HFFc6 (cell line): ENCODE data around the gene SLC49A3. TPM values are rescaled to one million over a fixed set of nuclear protein-coding genes. Genes with fewer than 3 reads are reported as not detected.

Experiments
- DNase-seq: peaks from one replicate; pipeline ENCODE4 v3.0.0-alpha.2; 2018
- H3K27ac Mint-ChIP-seq: 2 replicates; pipeline ENCODE4 v1.8.0; 2020; ENCODE audit warnings: mild to moderate bottlenecking, mixed read lengths
- H3K27me3 Mint-ChIP-seq: 2 replicates; pipeline ENCODE4 v1.8.0; 2021; ENCODE audit warnings: mild to moderate bottlenecking, moderate library complexity, mixed read lengths; ENCODE audit not compliant: insufficient read depth
- H3K36me3 Mint-ChIP-seq: 2 replicates; pipeline ENCODE4 v1.8.0; 2021; ENCODE audit warnings: low read depth, mixed read lengths
- H3K4me1 Mint-ChIP-seq: 2 replicates; pipeline ENCODE4 v1.8.0; 2020; ENCODE audit warnings: low read depth, mixed read lengths
- H3K4me3 Mint-ChIP-seq: 2 replicates; pipeline ENCODE4 v1.8.0; 2020; ENCODE audit warnings: mild to moderate bottlenecking, moderate library complexity, mixed read lengths
- H3K9me3 Mint-ChIP-seq: 2 replicates; pipeline ENCODE4 v1.8.0; 2020; ENCODE audit warnings: mild to moderate bottlenecking, mixed read lengths
- total RNA-seq, 6 experiments: library from RNA; stranded (reverse); fragmentation: NEBNext Ultra II Directional; extraction: Animal tissue kit (Norgen Biotek cat#: 25700); gene quantifications; 2 replicates in 1 of 6; 3 replicates in 5 of 6; pipeline ENCODE4 v1.2.3, GENCODE V29; 2021
- TF ChIP-seq, protein P1 (sequence below): fragments of 200-600 bp; sonication (generic); IDR thresholded peaks from 2 replicates; pipeline ENCODE4 v1.5.0; 2021; ENCODE audit warnings: antibody characterized with exemption, mild to moderate bottlenecking

Gene SLC49A3
- total RNA-seq, 6 experiments from 2014 or later, result 0.13 to 0.62 (median 0.21) TPM; not detected in 1

DNA sequence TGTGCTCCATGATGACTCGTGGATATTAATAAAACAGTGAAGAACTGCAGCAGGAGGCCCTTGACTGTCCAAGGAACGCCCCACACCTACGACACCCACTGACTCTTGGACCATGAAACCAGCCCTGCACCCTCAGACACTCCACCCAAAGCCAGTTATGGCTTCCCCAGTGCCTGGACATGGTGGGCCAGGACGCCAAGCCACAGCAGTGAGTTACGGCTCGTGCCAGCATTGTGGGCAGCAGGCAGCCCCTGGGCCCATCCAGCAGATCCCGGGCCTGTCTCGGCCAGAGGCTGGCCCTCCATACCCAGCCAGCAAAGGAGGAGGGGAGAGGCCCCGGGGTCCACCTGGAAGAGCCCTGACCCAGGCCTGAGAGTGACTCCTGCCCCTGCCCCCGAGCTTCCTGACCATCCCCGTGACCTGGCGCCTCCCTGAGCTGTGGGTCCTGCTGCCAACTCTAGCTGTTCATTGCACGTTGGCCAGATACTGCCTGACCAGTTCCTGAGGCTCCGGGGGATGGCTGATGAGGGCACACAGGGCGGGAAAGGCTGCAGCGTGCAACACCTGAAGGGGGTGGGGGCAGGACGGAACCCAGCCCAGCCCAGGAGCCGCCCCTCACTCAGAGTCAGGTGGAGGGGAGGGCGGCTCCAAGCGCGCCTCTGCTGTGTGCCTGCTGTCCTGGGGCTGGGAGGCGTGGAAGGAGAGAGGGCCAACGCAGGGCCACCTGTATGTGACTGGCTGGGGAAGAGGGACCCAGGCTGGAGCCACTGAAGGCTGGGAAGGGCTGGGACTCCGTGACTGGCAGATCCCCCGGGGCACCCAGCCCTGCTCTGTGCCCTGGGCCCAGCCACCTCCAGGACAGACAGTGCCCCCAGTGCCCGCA, 739 bp downstream of the SLC49A3 start:
- Mint-ChIP-seq H3K4me3 (peak overlapping the region; percentile 82; the same call in 1 of the 2 replicates), H3K36me3 (no peaks in the 10 kb centered on the region), H3K9me3 (no peaks in the 10 kb centered on the region), H3K4me1 (peaks cover 12% of the 10 kb centered on the region), H3K27me3 (peaks cover 8% of the 10 kb centered on the region), H3K27ac (peak overlapping the region; percentile 97)
- TF ChIP-seq, protein P1, sequence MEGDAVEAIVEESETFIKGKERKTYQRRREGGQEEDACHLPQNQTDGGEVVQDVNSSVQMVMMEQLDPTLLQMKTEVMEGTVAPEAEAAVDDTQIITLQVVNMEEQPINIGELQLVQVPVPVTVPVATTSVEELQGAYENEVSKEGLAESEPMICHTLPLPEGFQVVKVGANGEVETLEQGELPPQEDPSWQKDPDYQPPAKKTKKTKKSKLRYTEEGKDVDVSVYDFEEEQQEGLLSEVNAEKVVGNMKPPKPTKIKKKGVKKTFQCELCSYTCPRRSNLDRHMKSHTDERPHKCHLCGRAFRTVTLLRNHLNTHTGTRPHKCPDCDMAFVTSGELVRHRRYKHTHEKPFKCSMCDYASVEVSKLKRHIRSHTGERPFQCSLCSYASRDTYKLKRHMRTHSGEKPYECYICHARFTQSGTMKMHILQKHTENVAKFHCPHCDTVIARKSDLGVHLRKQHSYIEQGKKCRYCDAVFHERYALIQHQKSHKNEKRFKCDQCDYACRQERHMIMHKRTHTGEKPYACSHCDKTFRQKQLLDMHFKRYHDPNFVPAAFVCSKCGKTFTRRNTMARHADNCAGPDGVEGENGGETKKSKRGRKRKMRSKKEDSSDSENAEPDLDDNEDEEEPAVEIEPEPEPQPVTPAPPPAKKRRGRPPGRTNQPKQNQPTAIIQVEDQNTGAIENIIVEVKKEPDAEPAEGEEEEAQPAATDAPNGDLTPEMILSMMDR, result no peak
- no peak for DNase-seq

DNA sequence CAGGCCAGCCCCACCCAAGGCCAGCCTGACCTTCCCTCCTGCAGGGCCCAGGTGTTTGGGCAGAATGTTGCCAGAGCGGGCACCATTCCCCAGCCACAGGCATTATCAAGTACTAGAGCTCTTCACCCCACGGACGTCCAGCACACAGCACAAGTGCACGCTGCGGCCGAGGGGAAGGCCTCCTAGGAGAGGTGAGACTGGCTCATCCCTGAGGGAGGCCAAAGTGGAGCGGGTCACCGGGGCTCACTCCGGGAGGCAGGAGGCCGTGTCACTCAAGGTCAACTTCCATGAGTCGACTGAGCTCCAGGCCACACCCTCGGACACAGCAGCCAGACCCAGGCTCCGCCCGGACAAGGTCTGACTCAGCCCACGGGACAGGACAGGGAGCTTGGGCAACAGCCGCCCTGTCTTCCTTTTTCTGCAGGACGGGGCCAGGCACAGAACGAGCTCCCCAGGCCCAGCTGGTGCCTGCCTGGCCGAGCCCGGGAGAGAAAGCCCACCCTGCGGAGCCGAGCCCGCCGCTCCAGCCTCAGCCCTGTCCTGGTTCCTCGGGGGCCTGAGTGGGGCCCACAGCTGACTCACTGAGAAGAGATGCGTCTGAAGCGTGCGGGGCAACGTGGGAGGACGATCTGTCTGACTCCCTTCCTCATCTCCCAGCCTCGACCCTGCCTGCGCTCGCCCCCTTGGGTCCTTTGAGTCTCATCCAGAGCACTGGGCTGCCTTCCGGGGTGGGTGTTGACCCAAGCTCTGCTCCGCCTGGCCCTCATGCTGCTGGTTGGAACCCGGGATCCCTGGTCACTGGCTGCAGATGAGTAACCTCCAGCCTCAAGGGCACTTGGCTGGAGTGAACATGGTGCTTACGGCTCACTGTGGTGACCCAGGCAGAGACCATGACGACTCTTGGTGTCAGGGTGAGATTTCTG, 1.6 kb downstream of the SLC49A3 start:
- peaks cover 4% of the 10 kb centered on the region for H3K27me3 Mint-ChIP-seq
- no peaks in the 10 kb centered on the region for H3K36me3 Mint-ChIP-seq
- TF ChIP-seq, protein P1, result no peak
- DNase-seq, result peak; percentile 87
- H3K27ac Mint-ChIP-seq, result peak overlapping the region; percentile 97
- H3K4me3 Mint-ChIP-seq, result peak overlapping the region; percentile 82
- peaks cover 12% of the 10 kb centered on the region for H3K4me1 Mint-ChIP-seq
- no peaks in the 10 kb centered on the region for H3K9me3 Mint-ChIP-seq

DNA sequence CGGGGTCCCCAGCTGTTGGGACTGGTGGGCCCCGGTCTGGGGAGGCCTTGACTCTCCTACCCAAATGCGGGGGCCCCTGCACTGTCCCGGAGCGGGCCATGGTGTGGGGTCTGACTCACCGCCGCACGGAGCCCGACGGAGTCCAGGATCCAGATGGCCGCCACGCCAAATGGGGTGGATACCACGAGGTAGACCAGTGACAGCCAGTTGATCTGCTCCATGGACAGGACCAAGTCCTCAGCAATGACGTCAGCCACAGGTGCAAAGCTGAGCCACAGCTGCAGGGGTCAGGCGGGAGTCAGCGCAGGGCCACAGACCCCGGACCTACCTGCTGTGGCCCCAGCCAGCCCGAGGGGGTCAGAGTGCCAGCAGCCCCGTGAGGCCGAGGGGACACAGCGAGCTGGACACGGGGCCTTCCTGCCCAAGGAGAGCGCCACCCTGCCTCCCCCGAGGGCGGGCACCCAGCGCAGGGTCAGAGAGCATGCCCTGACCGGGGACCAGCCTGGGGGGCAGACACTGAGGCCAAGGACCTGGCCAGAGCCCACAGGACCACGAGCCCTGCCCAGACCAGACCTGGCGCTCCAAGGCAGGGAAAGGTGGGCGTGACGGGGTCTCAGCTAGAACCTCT, 2.4 kb downstream of the SLC49A3 start:
- Mint-ChIP-seq H3K36me3 (no peaks in the 10 kb centered on the region), H3K4me3 (no peak overlapping the region), H3K27ac (no peak overlapping the region), H3K4me1 (peaks cover 12% of the 10 kb centered on the region), H3K27me3 (peaks cover 2% of the 10 kb centered on the region), H3K9me3 (no peaks in the 10 kb centered on the region)
- TF ChIP-seq, protein P1, result 0 out of 2 replicates have a peak, but pooled peaks have one; percentile 19
- DNase-seq, result no peak

DNA sequence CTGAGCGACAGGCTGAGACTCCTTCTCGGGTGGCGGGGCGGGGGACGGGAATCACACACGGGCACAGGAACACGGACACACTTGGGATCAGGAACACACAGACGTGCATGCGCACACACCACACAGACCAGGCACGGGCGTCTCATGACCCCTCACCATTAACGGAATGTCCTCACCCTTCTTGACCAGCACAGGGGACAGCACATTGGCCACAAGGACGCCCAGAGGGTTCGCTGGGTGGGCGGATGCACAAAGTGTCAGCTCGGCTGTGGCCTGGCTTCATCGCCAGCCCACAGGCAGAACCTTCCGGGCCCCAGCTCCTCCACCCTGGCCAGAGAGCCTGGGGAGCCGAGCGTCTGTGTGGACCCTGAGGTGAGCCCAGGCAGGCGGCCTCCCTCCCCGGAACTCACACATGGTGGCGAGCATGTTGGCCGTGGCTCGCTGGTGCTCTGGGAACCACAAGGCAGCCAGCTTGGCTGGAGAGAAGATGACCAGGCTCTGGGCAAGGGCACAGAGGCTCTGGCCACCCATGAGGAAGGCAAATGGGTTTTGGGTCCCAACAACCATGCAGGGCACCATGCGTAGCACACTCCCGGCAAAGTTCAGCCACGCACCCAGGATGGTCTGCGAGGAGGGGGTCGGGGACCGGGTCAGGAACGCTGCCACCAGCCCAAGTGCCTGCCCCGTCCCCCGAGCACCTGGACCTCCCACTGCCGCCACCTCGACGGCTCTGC, 3.1 kb downstream of the SLC49A3 start:
- Mint-ChIP-seq H3K4me1 (peaks cover 12% of the 10 kb centered on the region), H3K36me3 (no peaks in the 10 kb centered on the region), H3K9me3 (no peaks in the 10 kb centered on the region), H3K27ac (no peak overlapping the region), H3K27me3 (peaks cover 2% of the 10 kb centered on the region), H3K4me3 (no peak overlapping the region)
- TF ChIP-seq, protein P1, result no peak
- no peak for DNase-seq
